Urinary bladder (tissue), 4 donors: ENCODE data around the gene LSM5. TPM values are rescaled to one million over a fixed set of nuclear protein-coding genes. Genes with fewer than 3 reads are reported as not detected.
"Not testable (repeated sequence)": the region's sequence is repeated elsewhere in the genome, so short reads cannot be mapped to it uniquely, and the experiment has no call there.

Experiments
- DNase-seq: peaks from one replicate; pipeline ENCODE4 v3.0.0-alpha.2; 2015; ENCODE audit errors: extremely low spot score
- H3K27ac ChIP-seq: one replicate; pipeline ENCODE4 v1.5.1; 2013; ENCODE audit warnings: low read depth, mild to moderate bottlenecking, moderate library complexity
- H3K36me3 ChIP-seq: one replicate; pipeline ENCODE4 v1.6.1; 2013; ENCODE audit warnings: mild to moderate bottlenecking, moderate library complexity; ENCODE audit not compliant: insufficient read depth
- H3K4me1 ChIP-seq: one replicate; pipeline ENCODE4 v1.6.1; 2013; ENCODE audit warnings: mild to moderate bottlenecking, moderate library complexity; ENCODE audit not compliant: insufficient read depth
- H3K4me3 ChIP-seq: one replicate; pipeline ENCODE4 v1.5.1; 2013; ENCODE audit warnings: low read depth, low read length
- WGBS: extraction: QIAGEN DNeasy Blood & Tissue Kit; methylation state at CpG from one replicate; pipeline ENCODE4 v1.1.7; 2013; 5-methylcytosine and 5-hydroxymethylcytosine counted together
- polyA plus RNA-seq: library from polyadenylated mRNA; stranded (reverse); fragments of 200-250 nt; gene quantifications from one replicate; pipeline ENCODE4 v1.2.3, GENCODE V29; 2013
- total RNA-seq: library from RNA; depleted of rRNA; stranded (reverse); fragments of >200 nt; gene quantifications from one replicate; pipeline ENCODE4 v1.2.3, GENCODE V29; 2014
- donor health status: healthy with polysubstance abuse.
- donor health status: healthy.

The LSM5 gene
- total and polyA plus RNA-seq, 2 donors: 34.1 to 44.1 TPM

- WGBS: 7% methylated on average over 10 of the region's 10 CpGs
- H3K4me1 ChIP-seq: no peaks in the 10 kb centered on the region
- H3K4me3 ChIP-seq: peak overlapping the region; percentile 94
- H3K36me3 ChIP-seq: no peaks in the 10 kb centered on the region
- peak overlapping the region; percentile 94 for H3K27ac ChIP-seq
- DNase-seq: no peak
Observed at GRCh38 chr7:32496052-32496813, 6.1 kb upstream of the LSM5 start.

GRCh38 chr7:32495298-32496051, 5.3 kb upstream of the LSM5 start, which contains the start of gene AVL9:
Gene AVL9, plus strand, starts transcription at chr7:32495489. Its CDS starts 221 bp downstream, at chr7:32495710.
- Histone ChIP-seq H3K36me3 (no peaks in the 10 kb centered on the region), H3K4me1 (no peaks in the 10 kb centered on the region), H3K4me3 (peak within 1 kb of the TSS; percentile 94), H3K27ac (peak within 1 kb of the TSS; percentile 94)
- peak; percentile 85 for DNase-seq
- 1% methylated on average over 67 of the region's 67 CpGs for WGBS

- no peaks in the 10 kb centered on the region for H3K36me3 ChIP-seq
- DNase-seq: no peak
- H3K4me1 ChIP-seq: no peaks in the 10 kb centered on the region
- peak overlapping the region; percentile 39 for H3K4me3 ChIP-seq
- peak overlapping the region; percentile 83 for H3K27ac ChIP-seq
- WGBS: under 1% methylated on average over 14 of the region's 14 CpGs
Observed at GRCh38 chr7:32494946-32495297, 4.7 kb upstream of the LSM5 start.

- WGBS: 2% methylated on average over 9 of the region's 9 CpGs
- H3K4me3 ChIP-seq: peak overlapping the region; percentile 43
- H3K36me3 ChIP-seq: no peaks in the 10 kb centered on the region
- DNase-seq: no peak
- H3K4me1 ChIP-seq: no peaks in the 10 kb centered on the region
- H3K27ac ChIP-seq: no peak overlapping the region
Observed at GRCh38 chr7:32489788-32490126, 423 bp downstream of the LSM5 start.

GRCh38 chr7:32481921-32482320, 8.3 kb downstream of the LSM5 start:
- Histone ChIP-seq H3K36me3 (no peaks in the 10 kb centered on the region), H3K4me1 (no peaks in the 10 kb centered on the region), H3K4me3 (no peak overlapping the region), H3K27ac (no peak overlapping the region)
- DNase-seq: no peak
- 31% methylated on average over 3 of the region's 3 CpGs for WGBS

GRCh38 chr7:32481176-32481575, 9.0 kb downstream of the LSM5 start:
- WGBS: 36% methylated on average over 1 of the region's 1 CpG
- H3K36me3 ChIP-seq: no peaks in the 10 kb centered on the region
- H3K27ac ChIP-seq: no peak overlapping the region
- no peak for DNase-seq
- no peak overlapping the region for H3K4me3 ChIP-seq
- H3K4me1 ChIP-seq: no peaks in the 10 kb centered on the region

GRCh38 chr7:32479574-32480200, 10.5 kb downstream of the LSM5 start:
- no peak for DNase-seq
- 76% methylated on average over 2 of the region's 2 CpGs for WGBS

GRCh38 chr7:32477649-32477980, 12.6 kb downstream of the LSM5 start:
- H3K36me3 ChIP-seq: no peaks in the 10 kb centered on the region
- WGBS: 92% methylated on average over 1 of the region's 1 CpG
- DNase-seq: no peak
- no peak overlapping the region for H3K27ac ChIP-seq
- H3K4me1 ChIP-seq: no peaks in the 10 kb centered on the region
- H3K4me3 ChIP-seq: no peak overlapping the region

More at GRCh38 chr7:32479574-32480200, 10.5 kb downstream of the LSM5 start:
- H3K4me3 ChIP-seq: no peak overlapping the region
- H3K27ac ChIP-seq: no peak overlapping the region
- no peaks in the 10 kb centered on the region for H3K36me3 ChIP-seq
- no peaks in the 10 kb centered on the region for H3K4me1 ChIP-seq

- WGBS: 76% methylated on average over 3 of the region's 3 CpGs
- DNase-seq: no peak
- no peak overlapping the region for H3K4me3 ChIP-seq
- H3K36me3 ChIP-seq: no peaks in the 10 kb centered on the region
- H3K4me1 ChIP-seq: no peaks in the 10 kb centered on the region
- no peak overlapping the region for H3K27ac ChIP-seq
Observed at GRCh38 chr7:32476816-32477648, 13.1 kb downstream of the LSM5 start.

- H3K4me1 ChIP-seq: no peaks in the 10 kb centered on the region
- 52% methylated on average over 1 of the region's 1 CpG for WGBS
- no peak overlapping the region for H3K27ac ChIP-seq
- no peak overlapping the region for H3K4me3 ChIP-seq
- H3K36me3 ChIP-seq: no peaks in the 10 kb centered on the region
- no peak for DNase-seq
Observed at GRCh38 chr7:32474008-32474407, 16.2 kb downstream of the LSM5 start.

GRCh38 chr7:32472015-32472414, 18.2 kb downstream of the LSM5 start:
- 82% methylated on average over 9 of the region's 9 CpGs for WGBS
- H3K4me3 ChIP-seq: no peak overlapping the region
- H3K36me3 ChIP-seq: no peaks in the 10 kb centered on the region
- no peak overlapping the region for H3K27ac ChIP-seq
- no peak for DNase-seq
- H3K4me1 ChIP-seq: no peaks in the 10 kb centered on the region

GRCh38 chr7:32470871-32471270, 19.3 kb downstream of the LSM5 start:
- Histone ChIP-seq H3K36me3 (no peaks in the 10 kb centered on the region), H3K4me3 (no peak overlapping the region), H3K4me1 (no peaks in the 10 kb centered on the region), H3K27ac (no peak overlapping the region)
- DNase-seq: no peak
- 72% methylated on average over 5 of the region's 5 CpGs for WGBS

GRCh38 chr7:32470004-32470403, 20.2 kb downstream of the LSM5 start:
- H3K4me1 ChIP-seq, H3K36me3 ChIP-seq, H3K4me3 ChIP-seq, DNase-seq, H3K27ac ChIP-seq: not testable (repeated sequence)
- WGBS: no CpG with 5 or more reads among the region's 2 CpGs
